ENCODE data around the gene CEP41.

CEP41 gene

GRCh38 chr7:130350945-130351790 is 89.6 kb downstream of the CEP41 start:
- DNase-seq (ENCODE audit: low read depth): no peak

GRCh38 chr7:130349911-130350782 is 90.7 kb downstream of the CEP41 start:
- no peak for DNase-seq (ENCODE audit: low read depth)

- DNase-seq (ENCODE audit: low read depth): no peak
Observed at GRCh38 chr7:130346941-130347340, 93.9 kb downstream of the CEP41 start.

- no peak for DNase-seq (ENCODE audit: low read depth)
Observed at GRCh38 chr7:130346177-130346905, 94.5 kb downstream of the CEP41 start.

- no peak for DNase-seq (ENCODE audit: low read depth)
Observed at GRCh38 chr7:130345725-130346124, 95.1 kb downstream of the CEP41 start.

GRCh38 chr7:130345136-130345535 is 95.7 kb downstream of the CEP41 start:
- DNase-seq (ENCODE audit: low read depth): no peak

- DNase-seq (ENCODE audit: low read depth): no peak
Observed at GRCh38 chr7:130344271-130344866, 96.4 kb downstream of the CEP41 start, which contains the start of gene CPA5. TSS of gene CPA5 (plus strand) at chr7:130344816. CDS start at chr7:130346486, 1,670 bp downstream.

Data from activated T-helper 1 cell treated with Interleukin-2 at 50 U/mL for 16 hours (primary cell).